Inflammatory macrophage treated with lipopolysaccharide for 4 hours (primary cell): Measurements from ENCODE around the gene CHRNB2.

Source experiments
- DNase-seq: peaks from one replicate; pipeline ENCODE4 v3.0.0-alpha.2; 2020

Gene CHRNB2

DNA sequence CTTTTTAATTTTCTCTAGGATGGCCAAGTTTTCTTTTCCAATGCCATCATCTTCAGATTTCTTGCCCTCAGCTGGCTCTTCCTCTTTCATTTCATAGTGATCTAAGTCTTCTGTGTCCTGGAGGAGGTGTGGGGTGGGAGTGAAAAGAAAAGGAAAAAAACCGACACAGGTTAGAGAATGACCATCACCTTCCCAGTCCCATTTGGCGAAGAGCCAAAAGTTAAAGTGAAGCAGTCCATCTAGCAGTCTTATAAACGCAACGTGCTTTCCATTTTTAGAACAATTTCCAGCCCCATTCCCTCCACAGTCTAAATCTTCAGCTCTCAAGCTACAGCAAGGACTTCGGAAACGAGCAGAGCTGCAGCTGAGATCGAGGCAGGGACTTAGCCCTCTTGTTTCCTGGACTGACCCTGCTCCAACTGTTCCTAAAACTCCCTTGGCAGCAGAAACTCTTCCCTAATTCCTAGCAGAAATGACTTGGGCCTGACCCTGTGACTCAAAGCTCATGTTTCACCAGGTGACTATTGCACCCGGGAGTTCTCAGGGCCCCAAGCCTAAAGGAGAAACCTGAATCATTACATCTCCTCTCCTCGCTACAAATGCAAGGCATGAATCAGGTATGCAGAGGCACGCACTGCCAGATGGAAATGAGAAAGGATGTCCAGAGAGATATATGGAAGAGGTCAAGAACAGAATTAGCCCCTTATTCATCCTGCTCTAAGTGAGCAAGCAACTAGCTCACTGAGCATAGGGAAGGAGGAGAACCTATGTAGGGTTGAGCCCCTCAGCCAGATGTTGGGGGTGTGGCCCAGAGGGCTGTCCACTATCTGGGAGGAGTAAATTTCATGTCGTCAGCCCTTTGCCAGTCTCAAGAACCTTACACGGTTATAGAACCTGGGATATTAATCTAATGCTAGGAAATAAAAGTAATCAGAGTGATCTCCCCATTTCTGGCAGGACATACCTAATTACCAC is 14.2 kb upstream of the CHRNB2 start:
- DNase-seq, result no peak

DNA sequence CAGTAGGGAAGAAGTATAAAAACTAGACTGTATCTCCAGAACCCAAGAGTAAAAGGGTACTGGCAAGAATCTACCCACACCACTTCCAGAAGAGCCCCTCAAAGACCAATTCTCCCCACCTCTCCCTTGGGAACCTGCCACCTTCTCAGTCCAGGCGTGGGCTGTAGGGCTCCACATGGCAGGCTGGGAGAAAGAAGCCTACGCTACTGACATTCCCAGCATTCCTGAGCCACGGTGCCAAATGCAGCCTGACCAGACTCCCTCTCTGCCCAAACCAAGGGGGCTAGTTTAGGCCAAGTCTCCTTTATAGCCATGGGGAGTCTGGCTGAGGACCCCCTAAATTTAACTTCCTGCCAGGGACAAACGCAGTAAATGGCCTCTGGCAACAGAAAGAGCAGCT is 11.2 kb upstream of the CHRNB2 start:
- DNase-seq, result no peak

DNA sequence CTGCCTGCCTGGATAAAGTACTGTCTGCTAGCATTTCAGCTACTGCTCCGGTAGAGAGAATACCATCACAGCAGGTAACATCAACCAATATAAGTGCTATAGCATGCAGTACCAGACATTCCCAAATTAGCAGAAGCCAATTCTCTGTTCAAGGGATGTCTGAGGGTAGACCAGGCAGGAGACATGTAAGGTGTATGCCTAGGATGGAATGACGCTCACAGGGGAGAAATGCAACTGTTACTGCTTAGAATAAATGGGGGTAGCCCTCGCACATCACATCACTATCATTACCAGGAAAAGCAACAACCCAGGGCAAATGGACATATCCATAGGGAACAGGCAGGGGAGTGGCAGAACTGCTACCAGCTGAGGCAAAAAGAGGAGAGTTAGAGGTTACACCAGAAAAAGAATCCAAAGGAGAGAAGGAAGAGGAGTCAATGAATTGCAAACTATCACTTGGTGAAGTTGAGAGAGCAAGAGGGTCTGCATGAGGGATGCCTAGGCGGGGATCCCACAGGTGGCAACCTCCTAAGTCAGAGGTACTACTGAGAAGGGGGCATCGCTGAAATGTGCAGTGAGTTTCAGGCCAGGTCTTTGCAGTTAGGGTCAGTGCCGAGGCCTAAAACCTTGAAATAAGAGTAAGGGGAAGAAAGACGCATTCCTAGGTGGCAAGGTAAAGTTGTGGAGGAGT is 10.2 kb upstream of the CHRNB2 start:
- DNase-seq, result no peak

DNA sequence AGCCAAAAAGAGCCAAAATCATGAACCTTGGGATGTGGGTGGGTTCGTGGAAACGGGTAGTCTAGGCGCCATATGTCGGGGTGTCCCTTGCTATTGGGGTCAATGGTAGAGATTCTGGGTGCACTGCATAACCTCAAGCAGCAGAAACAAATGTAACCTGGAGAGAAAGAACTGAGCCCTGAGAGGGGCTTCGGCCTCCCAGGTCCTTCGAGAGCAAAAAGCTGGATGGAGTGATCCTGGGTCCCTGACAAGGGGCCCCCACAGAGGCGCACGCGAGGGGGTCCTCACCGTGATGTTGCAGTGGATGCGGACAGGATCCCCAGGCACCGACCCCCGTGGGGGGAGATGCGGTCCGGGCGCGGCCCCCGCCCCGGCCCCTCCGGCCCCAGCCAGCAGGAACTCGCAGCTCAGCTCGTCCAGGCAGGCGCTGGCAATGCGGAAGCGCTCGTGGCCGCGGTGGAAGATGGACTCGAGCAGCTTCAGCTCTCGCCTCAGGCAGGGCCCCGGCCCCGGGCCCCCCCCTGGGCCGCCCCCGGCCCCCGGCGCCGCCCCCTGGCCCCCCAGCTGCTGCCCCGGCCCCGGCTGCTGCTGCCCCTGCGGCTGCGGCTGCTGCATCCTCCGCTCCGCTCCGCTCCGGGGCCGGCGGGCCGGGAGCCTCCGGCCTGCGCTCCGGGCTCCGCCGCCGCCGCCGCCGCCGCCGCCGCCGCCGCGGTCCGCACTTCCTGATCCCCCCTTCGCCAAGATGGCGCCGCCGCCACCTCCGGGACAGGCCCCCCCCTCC is 9.4 kb upstream of the CHRNB2 start, which contains the start of gene UBE2Q1:
Gene UBE2Q1, minus strand, starts transcription at position 724 of the 781 bp plus-strand sequence. Its CDS starts 109 bp downstream, at position 615.
- DNase-seq, result peak; percentile 56

DNA sequence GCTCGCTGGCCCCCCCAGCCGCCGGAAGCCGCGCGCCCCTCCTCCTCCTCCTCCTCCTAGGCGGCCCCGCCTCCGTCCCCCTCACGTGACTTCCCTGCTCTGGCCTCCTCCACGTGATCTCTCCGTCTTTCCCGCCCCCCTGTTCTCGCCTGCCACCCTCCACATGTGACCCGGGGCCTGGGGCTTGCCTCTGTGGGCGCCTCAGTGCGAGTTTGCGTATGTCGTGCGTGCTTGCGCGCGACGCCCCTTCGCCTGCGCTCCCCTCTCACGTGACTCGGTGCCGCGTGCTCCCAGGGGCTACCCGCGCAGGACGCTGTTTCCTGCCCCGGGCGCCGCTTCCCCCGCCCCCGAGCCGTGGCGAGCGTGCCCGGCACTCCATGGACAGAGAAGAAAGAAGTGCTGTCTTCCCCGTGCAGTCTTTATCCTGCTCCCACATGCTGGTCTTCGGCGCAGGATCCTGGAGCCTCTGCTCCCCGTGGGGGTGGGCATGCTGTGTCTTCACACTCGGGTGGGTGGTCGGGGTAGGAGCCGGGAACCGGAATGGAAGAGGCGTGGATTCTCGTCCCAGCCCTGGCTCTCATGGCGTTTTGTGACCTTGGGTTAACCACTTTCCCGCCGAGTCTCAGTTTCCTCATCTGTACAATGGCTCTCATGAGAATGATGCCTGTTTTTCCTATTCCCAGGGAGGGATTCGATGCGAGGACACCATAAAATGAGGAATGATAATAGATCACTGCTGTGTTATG is 8.7 kb upstream of the CHRNB2 start:
- DNase-seq, result peak; percentile 98

DNA sequence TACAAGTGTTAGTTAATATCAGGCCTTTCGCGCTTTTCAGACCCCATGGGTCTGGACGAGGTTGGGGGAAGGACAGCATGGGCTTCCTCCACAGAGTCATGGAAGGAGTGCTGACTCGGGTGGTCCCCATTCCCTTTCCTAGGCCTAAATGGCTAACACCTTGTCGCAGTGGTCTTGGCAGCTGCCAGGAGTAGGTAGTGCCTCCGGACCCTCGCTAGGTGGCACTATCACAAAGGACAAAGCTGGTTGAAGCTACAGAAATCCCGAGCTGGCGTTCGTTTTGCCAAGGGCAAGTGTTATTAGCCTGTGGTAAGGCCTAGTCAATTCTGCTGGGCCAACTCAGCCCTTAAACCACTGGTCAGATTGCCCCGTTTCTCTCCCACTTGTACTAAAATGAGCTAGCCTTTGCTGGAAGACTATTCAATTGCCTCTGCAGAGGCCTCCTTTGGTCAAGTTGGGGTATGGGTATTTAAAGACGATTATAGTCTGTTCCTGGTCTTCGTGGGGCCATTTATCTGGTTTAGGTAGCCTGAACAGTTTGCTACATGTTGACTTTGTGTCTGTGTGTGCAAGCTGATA is 8.0 kb upstream of the CHRNB2 start:
- peak; percentile 86 for DNase-seq

DNA sequence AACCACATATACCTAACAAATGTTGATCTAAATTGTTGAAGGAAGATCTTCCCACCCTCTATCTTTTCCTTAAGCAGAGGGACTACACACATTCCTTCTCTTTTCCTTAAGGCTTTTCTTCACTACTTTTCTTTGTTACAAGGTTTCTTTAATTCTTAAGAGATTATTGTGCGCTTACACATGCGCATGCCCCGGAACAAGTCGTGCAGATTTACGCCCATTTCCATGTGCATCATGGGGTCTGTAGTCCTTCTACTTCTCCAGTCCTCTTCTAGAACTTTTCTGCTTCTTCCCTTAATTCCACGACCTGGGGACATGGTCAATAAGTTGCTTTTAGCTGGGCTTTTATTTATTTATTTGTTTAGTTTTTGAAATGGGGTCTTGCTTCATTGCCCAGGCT is 1.7 kb upstream of the CHRNB2 start:
- no peak for DNase-seq

DNA sequence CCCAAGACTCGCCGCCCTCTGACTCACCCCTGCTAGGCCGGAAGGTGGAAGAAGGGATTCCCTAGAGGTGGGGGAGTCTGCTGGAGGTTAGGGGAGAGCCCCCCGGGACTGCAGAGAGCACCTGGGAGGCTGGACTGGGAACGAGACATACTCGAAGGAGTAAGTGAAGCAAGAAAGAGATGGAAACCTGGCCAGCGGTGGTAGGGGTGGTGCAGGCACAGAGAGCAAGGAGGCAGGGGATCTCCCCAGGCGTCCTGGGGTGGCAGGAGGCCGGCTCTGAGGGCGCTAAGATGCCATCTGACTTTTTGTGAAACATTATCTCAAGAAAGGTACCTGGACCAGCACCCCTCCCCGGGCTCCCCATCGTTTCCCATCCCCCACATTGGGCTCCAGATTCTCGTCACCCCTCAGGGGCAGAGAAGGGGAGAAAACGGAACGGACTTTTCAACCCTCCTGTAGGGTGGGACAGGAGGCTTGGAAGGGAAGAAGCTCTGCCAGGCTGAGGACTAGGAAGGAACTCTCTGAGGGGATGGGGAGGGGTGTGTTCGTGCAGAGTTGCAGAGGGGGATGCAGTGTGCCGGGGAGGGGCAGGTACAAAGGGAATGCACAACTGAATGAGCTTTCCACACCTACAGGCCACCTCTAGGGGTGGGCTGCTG is 708 bp downstream of the CHRNB2 start:
- no peak for DNase-seq

DNA sequence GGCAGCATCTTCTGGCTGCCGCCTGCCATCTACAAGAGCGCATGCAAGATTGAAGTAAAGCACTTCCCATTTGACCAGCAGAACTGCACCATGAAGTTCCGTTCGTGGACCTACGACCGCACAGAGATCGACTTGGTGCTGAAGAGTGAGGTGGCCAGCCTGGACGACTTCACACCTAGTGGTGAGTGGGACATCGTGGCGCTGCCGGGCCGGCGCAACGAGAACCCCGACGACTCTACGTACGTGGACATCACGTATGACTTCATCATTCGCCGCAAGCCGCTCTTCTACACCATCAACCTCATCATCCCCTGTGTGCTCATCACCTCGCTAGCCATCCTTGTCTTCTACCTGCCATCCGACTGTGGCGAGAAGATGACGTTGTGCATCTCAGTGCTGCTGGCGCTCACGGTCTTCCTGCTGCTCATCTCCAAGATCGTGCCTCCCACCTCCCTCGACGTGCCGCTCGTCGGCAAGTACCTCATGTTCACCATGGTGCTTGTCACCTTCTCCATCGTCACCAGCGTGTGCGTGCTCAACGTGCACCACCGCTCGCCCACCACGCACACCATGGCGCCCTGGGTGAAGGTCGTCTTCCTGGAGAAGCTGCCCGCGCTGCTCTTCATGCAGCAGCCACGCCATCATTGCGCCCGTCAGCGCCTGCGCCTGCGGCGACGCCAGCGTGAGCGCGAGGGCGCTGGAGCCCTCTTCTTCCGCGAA is 3.8 kb downstream of the CHRNB2 start:
- no peak for DNase-seq

DNA sequence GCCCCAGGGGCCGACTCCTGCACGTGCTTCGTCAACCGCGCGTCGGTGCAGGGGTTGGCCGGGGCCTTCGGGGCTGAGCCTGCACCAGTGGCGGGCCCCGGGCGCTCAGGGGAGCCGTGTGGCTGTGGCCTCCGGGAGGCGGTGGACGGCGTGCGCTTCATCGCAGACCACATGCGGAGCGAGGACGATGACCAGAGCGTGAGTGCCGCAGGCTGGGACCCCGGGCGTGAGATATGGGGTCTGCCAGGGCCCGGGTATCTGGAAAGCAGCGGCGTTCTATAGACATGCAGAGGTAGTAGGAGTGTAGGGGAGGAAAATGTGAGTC is 4.3 kb downstream of the CHRNB2 start:
- DNase-seq, result no peak

DNA sequence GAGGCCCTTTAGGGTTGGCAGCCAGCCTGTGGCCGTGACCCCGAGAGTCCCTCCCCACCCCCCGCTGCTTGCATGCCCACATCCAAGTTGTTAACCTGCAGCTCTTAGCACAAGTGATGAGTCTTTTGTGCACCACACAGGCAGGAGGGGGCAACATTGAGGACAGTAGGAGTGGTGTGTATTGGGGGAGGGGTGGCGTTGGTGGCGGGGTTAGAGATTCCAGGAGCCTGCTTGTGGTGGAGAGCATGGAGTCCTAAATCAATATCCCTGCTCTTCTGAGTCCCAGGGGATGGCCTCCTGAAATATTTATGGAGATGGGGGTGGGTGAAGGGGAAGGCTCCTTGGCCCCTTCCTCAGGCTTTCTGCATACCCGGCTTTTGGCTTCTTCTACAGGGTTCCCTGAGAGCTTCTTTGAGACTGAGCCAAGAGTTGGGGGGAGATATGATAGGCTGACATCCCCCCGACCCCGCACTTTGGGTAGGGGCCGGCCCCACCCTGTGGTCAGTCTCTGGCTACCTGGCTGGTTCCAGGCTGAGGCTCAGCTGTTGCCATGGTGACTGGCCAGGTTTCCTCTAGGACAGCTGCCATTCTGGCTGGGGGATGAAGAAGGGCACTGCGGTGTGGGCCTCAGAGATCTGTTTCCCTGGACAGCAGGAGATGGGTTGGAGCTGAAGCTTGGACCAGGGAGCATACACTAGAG is 5.0 kb downstream of the CHRNB2 start:
- DNase-seq, result no peak

DNA sequence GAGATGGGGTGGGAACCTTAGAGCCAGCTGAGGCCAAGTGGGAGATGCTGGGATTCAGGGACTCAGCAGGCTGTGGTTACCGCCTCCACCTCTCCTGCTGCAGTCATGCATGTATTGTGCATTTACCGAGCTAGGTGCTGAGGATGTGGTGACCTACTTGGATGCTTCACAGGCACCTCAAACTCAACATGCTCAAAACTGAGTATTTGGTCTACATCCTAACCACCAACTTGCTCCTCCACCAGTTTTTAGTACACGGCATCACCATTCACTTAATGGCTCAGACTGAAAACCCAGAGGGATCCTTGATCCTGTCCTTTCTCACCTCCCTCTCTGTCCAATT is 5.6 kb downstream of the CHRNB2 start:
- no peak for DNase-seq

DNA sequence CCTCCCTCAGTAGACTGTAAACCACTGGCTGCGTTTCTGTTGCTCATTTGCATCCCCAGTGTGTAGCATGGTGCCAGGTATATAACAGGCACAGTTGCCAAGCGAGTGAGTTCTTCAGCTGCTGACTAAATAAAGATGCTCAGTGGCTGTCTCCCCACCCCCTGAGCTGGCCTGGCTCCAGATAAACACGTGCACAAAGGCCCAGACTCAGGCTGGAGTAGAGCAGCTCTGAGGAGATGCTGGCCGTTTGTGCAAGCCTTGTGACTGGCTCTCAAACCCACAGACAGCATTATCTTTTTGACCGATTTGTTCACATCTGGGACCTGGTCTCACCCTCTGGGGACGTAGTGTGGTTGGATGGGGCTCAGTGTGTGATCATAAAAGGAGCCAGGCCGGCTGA is 7.1 kb downstream of the CHRNB2 start:
- no peak for DNase-seq

DNA sequence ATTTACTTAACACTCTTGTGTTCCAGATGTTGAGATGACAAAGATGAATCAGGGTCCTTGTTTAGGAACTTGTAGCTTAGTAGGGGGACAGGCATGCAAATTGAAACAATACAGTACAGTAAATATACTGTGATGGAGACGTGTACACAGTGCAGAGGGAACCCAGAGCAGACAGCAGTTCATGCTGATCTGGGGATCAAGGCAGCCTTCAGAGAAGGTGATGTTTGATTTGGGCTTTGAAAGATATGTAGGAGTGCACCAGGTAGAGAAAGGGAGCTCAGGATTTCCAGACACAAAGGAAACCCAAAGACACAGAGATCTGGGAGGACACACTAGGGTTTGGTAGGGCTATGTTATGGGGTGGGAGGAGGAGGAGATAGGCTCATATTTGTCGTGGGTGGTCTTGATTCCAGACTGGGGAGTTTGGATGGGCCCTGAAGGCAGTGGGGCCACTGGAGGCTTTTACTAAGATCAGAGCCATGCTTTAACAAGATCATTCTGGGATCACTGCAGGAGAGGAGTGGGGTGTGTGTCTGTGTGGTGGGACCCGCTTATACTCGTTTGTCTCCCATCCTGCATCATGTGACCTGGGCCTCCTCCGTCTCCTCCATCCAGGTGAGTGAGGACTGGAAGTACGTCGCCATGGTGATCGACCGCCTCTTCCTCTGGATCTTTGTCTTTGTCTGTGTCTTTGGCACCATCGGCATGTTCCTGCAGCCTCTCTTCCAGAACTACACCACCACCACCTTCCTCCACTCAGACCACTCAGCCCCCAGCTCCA is 7.8 kb downstream of the CHRNB2 start:
- DNase-seq, result no peak

DNA sequence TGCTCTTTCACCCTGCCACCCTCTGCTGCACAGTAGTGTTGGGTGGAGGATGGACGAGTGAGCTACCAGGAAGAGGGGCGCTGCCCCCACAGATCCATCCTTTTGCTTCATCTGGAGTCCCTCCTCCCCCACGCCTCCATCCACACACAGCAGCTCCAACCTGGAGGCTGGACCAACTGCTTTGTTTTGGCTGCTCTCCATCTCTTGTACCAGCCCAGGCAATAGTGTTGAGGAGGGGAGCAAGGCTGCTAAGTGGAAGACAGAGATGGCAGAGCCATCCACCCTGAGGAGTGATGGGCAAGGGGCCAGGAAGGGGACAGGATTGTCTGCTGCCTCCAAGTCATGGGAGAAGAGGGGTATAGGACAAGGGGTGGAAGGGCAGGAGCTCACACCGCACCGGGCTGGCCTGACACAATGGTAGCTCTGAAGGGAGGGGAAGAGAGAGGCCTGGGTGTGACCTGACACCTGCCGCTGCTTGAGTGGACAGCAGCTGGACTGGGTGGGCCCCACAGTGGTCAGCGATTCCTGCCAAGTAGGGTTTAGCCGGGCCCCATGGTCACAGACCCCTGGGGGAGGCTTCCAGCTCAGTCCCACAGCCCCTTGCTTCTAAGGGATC is 8.5 kb downstream of the CHRNB2 start:
- DNase-seq, result no peak

DNA sequence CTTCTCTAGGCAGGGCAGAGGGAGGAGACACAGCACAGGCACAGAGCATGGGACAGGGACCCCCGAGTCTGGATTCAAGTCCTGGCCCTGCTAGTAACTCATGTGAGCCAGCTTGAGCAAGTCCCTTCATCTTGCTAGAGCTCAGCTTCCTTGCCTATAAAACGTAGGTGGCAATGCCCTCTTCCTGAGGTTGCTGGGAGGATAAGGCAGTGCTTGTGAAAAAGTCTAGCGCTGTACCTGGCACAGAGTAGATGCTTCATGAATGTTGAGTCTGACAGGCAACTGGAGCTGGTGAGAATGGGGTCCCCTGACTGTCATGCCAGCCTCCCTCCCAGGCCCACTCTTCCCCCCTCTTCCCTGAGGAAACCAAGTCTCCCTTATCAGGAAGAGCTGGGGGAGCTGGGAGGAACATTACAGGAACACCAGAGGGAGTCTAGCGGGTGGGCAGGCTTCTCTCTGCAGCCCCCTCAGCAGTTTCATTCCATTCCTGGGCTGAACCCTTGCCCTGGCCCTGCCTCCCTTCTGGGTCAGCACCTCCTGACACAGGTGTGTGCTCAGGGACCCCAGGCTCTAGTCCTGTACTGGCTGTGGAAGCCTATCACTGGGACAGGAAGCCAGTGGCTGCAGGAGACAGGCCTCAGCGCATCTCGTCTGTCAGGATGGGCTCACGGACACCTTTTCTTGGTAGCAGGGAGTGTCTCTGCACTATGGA is 9.9 kb downstream of the CHRNB2 start:
- DNase-seq, result no peak

DNA sequence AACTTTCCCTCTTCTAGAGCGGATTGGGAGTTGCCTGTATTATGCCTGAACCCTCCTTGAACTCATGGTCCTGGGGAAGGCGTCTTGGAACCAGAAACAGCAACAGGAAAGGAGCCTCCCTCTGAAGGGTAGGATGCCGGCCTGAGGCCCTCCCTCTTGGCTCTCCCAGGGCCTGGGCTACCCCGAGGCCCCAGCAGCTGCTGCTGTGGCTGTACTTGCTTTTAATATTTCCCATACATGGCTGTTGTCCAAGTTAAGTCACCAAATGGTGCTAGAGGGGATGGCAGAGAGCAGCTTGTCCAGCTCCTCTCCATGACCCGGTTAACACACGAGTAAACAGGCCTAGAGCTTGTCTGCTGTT is 10.5 kb downstream of the CHRNB2 start:
- no peak for DNase-seq

DNA sequence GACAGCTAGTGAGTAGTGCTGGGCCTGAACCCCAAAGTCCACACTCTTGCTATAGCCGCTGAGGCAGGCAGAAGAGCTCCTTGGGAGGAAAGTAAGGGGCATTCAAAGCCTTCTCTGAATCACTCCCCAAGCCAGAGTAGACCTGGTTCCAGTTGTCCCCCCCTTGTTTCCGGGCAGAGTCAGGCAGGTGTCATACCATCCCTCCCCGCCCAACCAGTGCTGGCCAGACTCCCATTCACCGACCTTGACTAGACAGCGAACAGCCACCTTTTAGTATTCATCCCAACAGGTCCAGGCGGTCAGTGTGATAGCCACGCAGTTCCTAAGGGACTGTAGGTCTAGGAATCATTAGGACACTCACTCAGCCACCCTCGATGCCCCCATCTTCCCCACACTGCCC is 11.8 kb downstream of the CHRNB2 start:
- no peak for DNase-seq

DNA sequence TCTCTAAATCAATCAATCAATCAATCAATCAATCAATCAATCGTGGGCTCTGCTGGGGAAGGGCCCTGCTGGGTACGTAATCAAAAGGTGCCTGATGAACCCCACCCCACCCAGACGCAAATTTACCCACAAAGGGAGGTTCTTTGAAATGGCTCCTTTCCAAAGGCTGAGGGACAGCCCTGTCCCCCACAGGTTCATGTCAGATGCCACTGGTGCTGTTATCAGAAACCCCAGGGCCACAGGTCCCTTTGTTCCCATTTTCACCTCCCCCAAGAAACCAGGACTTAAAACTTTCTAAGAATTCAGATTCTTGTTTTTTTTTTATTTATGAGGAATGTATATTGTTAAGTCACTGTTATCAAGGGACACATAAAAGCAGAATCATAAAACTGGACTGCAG is 14.2 kb downstream of the CHRNB2 start:
- no peak for DNase-seq
